ENCODE measurements around the gene LGALSL.
"Not testable (repeated sequence)": the region's sequence is repeated elsewhere in the genome, so short reads cannot be mapped to it uniquely, and the experiment has no call there.

The LGALSL gene

GRCh38 chr2:64442277-64442676 lies 11.7 kb upstream of the LGALSL start:
- FAIRE-seq (no peak), DNase-seq (ENCODE audit: insufficient read length, low spot score) (no peak)

GRCh38 chr2:64442801-64443429 lies 11.0 kb upstream of the LGALSL start:
- DNase-seq (ENCODE audit: insufficient read length, low spot score) (no peak), FAIRE-seq (no peak)

- DNase-seq (ENCODE audit: insufficient read length, low spot score): not testable (repeated sequence)
- FAIRE-seq: peak; percentile 21
Measured at GRCh38 chr2:64445970-64446369, 8.0 kb upstream of the LGALSL start.

GRCh38 chr2:64447317-64448040 lies 6.5 kb upstream of the LGALSL start:
- DNase-seq (ENCODE audit: insufficient read length, low spot score) (no peak), FAIRE-seq (no peak)

- no peak for FAIRE-seq
- DNase-seq (ENCODE audit: insufficient read length, low spot score): no peak
Measured at GRCh38 chr2:64448041-64448426, 5.9 kb upstream of the LGALSL start.

GRCh38 chr2:64451051-64451450 lies 2.9 kb upstream of the LGALSL start:
- DNase-seq (ENCODE audit: insufficient read length, low spot score) (no peak), FAIRE-seq (no peak)

- DNase-seq (ENCODE audit: insufficient read length, low spot score): peak; percentile 60
- FAIRE-seq: no peak
Measured at GRCh38 chr2:64454386-64455332, 697 bp downstream of the LGALSL start.

GRCh38 chr2:64455545-64455944 lies 1.6 kb downstream of the LGALSL start:
- FAIRE-seq (no peak), DNase-seq (ENCODE audit: insufficient read length, low spot score) (no peak)

- no peak for DNase-seq (ENCODE audit: insufficient read length, low spot score)
- no peak for FAIRE-seq
Measured at GRCh38 chr2:64456293-64456692, 2.3 kb downstream of the LGALSL start.

- DNase-seq (ENCODE audit: insufficient read length, low spot score) (no peak), FAIRE-seq (no peak)
Measured at GRCh38 chr2:64457524-64457923, 3.6 kb downstream of the LGALSL start.

- FAIRE-seq (no peak), DNase-seq (ENCODE audit: insufficient read length, low spot score) (no peak)
Measured at GRCh38 chr2:64459575-64459974, 5.6 kb downstream of the LGALSL start.

- DNase-seq (ENCODE audit: insufficient read length, low spot score) (no peak), FAIRE-seq (no peak)
Measured at GRCh38 chr2:64460330-64460729, 6.4 kb downstream of the LGALSL start.

- no peak for DNase-seq (ENCODE audit: insufficient read length, low spot score)
- no peak for FAIRE-seq
Measured at GRCh38 chr2:64461271-64462058, 7.5 kb downstream of the LGALSL start.

- FAIRE-seq: no peak
- DNase-seq (ENCODE audit: insufficient read length, low spot score): no peak
Measured at GRCh38 chr2:64462171-64462570, 8.2 kb downstream of the LGALSL start.

GRCh38 chr2:64462940-64463700 lies 9.2 kb downstream of the LGALSL start:
- FAIRE-seq (no peak), DNase-seq (ENCODE audit: insufficient read length, low spot score) (no peak)

- DNase-seq (ENCODE audit: insufficient read length, low spot score): no peak
- no peak for FAIRE-seq
Measured at GRCh38 chr2:64463781-64464180, 9.8 kb downstream of the LGALSL start.

GRCh38 chr2:64466478-64467085 lies 12.6 kb downstream of the LGALSL start:
- no peak for FAIRE-seq

GRCh38 chr2:64467096-64467843 lies 13.3 kb downstream of the LGALSL start:
- no peak for FAIRE-seq
- DNase-seq (ENCODE audit: insufficient read length, low spot score): no peak

More at GRCh38 chr2:64466478-64467085, 12.6 kb downstream of the LGALSL start:
- no peak for DNase-seq (ENCODE audit: insufficient read length, low spot score)

- DNase-seq (ENCODE audit: insufficient read length, low spot score) (no peak), FAIRE-seq (no peak)
Measured at GRCh38 chr2:64469261-64469660, 15.3 kb downstream of the LGALSL start.

Data from GM19239 (cell line).